Ecto neural progenitor cell (in vitro differentiated cells): ENCODE measurements around the gene IFIT2.
"Not testable (repeated sequence)": the region's sequence is repeated elsewhere in the genome, so short reads cannot be mapped to it uniquely, and the experiment has no call there.

Source experiments
- DNase-seq: peaks from one replicate; pipeline ENCODE4 v3.0.0-alpha.2; 2018; ENCODE audit warnings: low spot score

IFIT2 gene

GRCh38 chr10:89301721-89302445, at the start of gene IFIT2:
Gene IFIT2, plus strand, starts transcription at chr10:89302046. Its CDS starts 78 bp downstream, at chr10:89302124.
- no peak for DNase-seq

GRCh38 chr10:89252225-89252585, 49.6 kb upstream of the IFIT2 start:
- no peak for DNase-seq

GRCh38 chr10:89255091-89255579, 46.7 kb upstream of the IFIT2 start:
- not testable (repeated sequence) for DNase-seq

- DNase-seq: no peak
Measured at GRCh38 chr10:89255793-89256192, 46.1 kb upstream of the IFIT2 start.

GRCh38 chr10:89256340-89256739, 45.5 kb upstream of the IFIT2 start:
- DNase-seq: no peak

- DNase-seq: no peak
Measured at GRCh38 chr10:89256962-89257361, 44.9 kb upstream of the IFIT2 start.

GRCh38 chr10:89257581-89257980, 44.3 kb upstream of the IFIT2 start:
- DNase-seq: no peak

GRCh38 chr10:89258881-89259280, 43.0 kb upstream of the IFIT2 start:
- DNase-seq: no peak

- DNase-seq: no peak
Measured at GRCh38 chr10:89262086-89263051, 39.5 kb upstream of the IFIT2 start.

GRCh38 chr10:89263091-89263490, 38.8 kb upstream of the IFIT2 start:
- DNase-seq: no peak

- no peak for DNase-seq
Measured at GRCh38 chr10:89263531-89263930, 38.3 kb upstream of the IFIT2 start.

- DNase-seq: no peak
Measured at GRCh38 chr10:89266721-89267453, 35.0 kb upstream of the IFIT2 start.

- no peak for DNase-seq
Measured at GRCh38 chr10:89269433-89270152, 32.3 kb upstream of the IFIT2 start.

- no peak for DNase-seq
Measured at GRCh38 chr10:89270153-89270483, 31.7 kb upstream of the IFIT2 start.

GRCh38 chr10:89271532-89271931, 30.3 kb upstream of the IFIT2 start:
- no peak for DNase-seq

- no peak for DNase-seq
Measured at GRCh38 chr10:89273680-89274079, 28.2 kb upstream of the IFIT2 start.

GRCh38 chr10:89274928-89275327, 26.9 kb upstream of the IFIT2 start:
- DNase-seq: no peak

- no peak for DNase-seq
Measured at GRCh38 chr10:89275383-89275782, 26.5 kb upstream of the IFIT2 start.

- DNase-seq: no peak
Measured at GRCh38 chr10:89278034-89278535, 23.8 kb upstream of the IFIT2 start.

- no peak for DNase-seq
Measured at GRCh38 chr10:89278900-89279392, 22.9 kb upstream of the IFIT2 start.

- no peak for DNase-seq
Measured at GRCh38 chr10:89279421-89279869, 22.4 kb upstream of the IFIT2 start.
